ENCODE results near the gene SHANK1. TPM values are rescaled to one million over a fixed set of nuclear protein-coding genes. Genes with fewer than 3 reads are reported as not detected.

Gene SHANK1
- total and polyA plus RNA-seq, 3 experiments from 2014 or later = not detected

DNA sequence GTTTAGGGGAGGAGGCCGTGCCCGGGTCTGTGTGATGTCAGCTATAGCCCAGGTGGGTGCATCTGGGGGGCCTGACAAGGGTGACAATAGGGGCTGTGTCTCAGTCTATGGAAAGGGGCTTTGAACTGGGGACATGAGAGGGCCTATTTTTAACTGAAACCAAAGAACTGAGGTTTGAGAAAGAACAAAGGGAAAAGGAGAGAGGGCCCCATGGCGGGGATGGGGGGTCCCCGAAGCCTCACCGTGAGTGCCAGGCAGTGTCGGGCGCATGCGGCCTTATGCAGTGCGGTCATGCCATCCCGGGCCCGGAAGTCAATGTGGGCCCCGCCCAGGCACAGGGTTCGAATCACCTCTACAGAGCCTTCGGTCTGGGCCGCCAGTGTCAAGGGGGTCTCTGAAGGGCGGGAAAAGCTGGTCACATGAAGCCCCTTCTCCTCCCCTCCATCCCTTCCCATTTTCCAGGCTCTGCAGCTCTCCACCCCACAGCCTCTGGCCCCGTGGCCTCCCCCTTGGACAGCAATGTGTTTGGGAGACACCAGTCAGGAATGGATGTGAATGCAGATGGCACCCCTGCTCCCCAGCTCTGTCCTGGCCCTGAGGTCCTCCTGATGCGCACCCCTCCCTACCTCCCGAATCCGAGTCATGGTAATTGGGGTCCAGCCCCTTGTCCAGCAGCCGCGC is 5.9 kb downstream of the SHANK1 start:
- no peaks in the 10 kb centered on the region for H3K4me1 ChIP-seq (ENCODE audit: insufficient read depth, low read length)
- H3K27ac ChIP-seq (ENCODE audit: low read depth, low read length) = no peak overlapping the region
- H3K9me3 ChIP-seq (ENCODE audit: low read length) = no peaks in the 10 kb centered on the region
- Mint-ChIP-seq H3K4me1 (peaks cover 0 to 7% (median 5%) of the 10 kb centered on the region in 3 donors), H3K27me3 (peaks cover 29 to 71% of the 10 kb centered on the region in 2 donors), H3K36me3 (no peaks in the 10 kb centered on the region), H3K9me3 (peaks cover 0 to 8% (median 0%) of the 10 kb centered on the region in 5 donors), H3K27ac (no peak overlapping the region), H3K4me3 (no peak overlapping the region)
- peaks cover 7% of the 10 kb centered on the region for H3K27me3 ChIP-seq (ENCODE audit: insufficient read depth, low read length, poor library complexity, severe bottlenecking)
- peak in 1 of 5 donors; percentile 56 for DNase-seq
- ChIA-PET POLR2A (no interaction called here), CTCF (no interaction called here)
- H3K36me3 ChIP-seq (ENCODE audit: insufficient read depth, low read length) = no peaks in the 10 kb centered on the region
- no peak overlapping the region for H3K4me3 ChIP-seq (ENCODE audit: low read length)

GRCh38 chr19:50712833-50713232 is 6.8 kb downstream of the SHANK1 start:
- Mint-ChIP-seq H3K4me1 (peaks cover 0 to 7% (median 5%) of the 10 kb centered on the region in 3 donors), H3K27me3 (peaks cover 29 to 73% of the 10 kb centered on the region in 2 donors), H3K9me3 (peaks cover 0 to 8% (median 0%) of the 10 kb centered on the region in 5 donors), H3K4me3 (peak overlapping the region in 1 of 7 donors; percentile 11), H3K27ac (no peak overlapping the region), H3K36me3 (no peaks in the 10 kb centered on the region)
- H3K9me3 ChIP-seq (ENCODE audit: low read length) = no peaks in the 10 kb centered on the region
- no peak overlapping the region for H3K4me3 ChIP-seq (ENCODE audit: low read length)
- no peak for DNase-seq
- H3K27me3 ChIP-seq (ENCODE audit: insufficient read depth, low read length, poor library complexity, severe bottlenecking) = peaks cover 6% of the 10 kb centered on the region
- ChIA-PET POLR2A (no interaction called here), CTCF (no interaction called here)
- no peaks in the 10 kb centered on the region for H3K4me1 ChIP-seq (ENCODE audit: insufficient read depth, low read length)
- H3K27ac ChIP-seq (ENCODE audit: low read depth, low read length) = no peak overlapping the region
- no peaks in the 10 kb centered on the region for H3K36me3 ChIP-seq (ENCODE audit: insufficient read depth, low read length)

- peaks cover 0 to 4% (median 0%) of the 10 kb centered on the region in 3 donors for H3K4me1 Mint-ChIP-seq
- DNase-seq = no peak
- POLR2A ChIA-PET = no interaction called here
- H3K27me3 Mint-ChIP-seq = peaks cover 27 to 64% of the 10 kb centered on the region in 2 donors
- H3K36me3 Mint-ChIP-seq = no peaks in the 10 kb centered on the region
- H3K4me3 Mint-ChIP-seq = no peak overlapping the region
- Histone ChIP-seq H3K36me3 (ENCODE audit: insufficient read depth, low read length) (no peaks in the 10 kb centered on the region), H3K4me1 (ENCODE audit: insufficient read depth, low read length) (no peaks in the 10 kb centered on the region), H3K27me3 (ENCODE audit: insufficient read depth, low read length, poor library complexity, severe bottlenecking) (no peaks in the 10 kb centered on the region), H3K4me3 (ENCODE audit: low read length) (no peak overlapping the region), H3K27ac (ENCODE audit: low read depth, low read length) (no peak overlapping the region), H3K9me3 (ENCODE audit: low read length) (no peaks in the 10 kb centered on the region)
- H3K27ac Mint-ChIP-seq = no peak overlapping the region
- CTCF ChIA-PET = no interaction called here
- H3K9me3 Mint-ChIP-seq = peaks cover 0 to 8% (median 0%) of the 10 kb centered on the region in 5 donors
Observed at GRCh38 chr19:50711805-50712204, 7.8 kb downstream of the SHANK1 start.

- Mint-ChIP-seq H3K4me1 (peaks cover 0 to 4% (median 0%) of the 10 kb centered on the region in 3 donors), H3K4me3 (no peak overlapping the region), H3K36me3 (no peaks in the 10 kb centered on the region), H3K9me3 (peaks cover 0 to 8% (median 0%) of the 10 kb centered on the region in 5 donors), H3K27me3 (peaks cover 25 to 63% of the 10 kb centered on the region in 2 donors), H3K27ac (no peak overlapping the region)
- ChIA-PET CTCF (no interaction called here), POLR2A (no interaction called here)
- no peak overlapping the region for H3K4me3 ChIP-seq (ENCODE audit: low read length)
- no peaks in the 10 kb centered on the region for H3K4me1 ChIP-seq (ENCODE audit: insufficient read depth, low read length)
- H3K27me3 ChIP-seq (ENCODE audit: insufficient read depth, low read length, poor library complexity, severe bottlenecking) = no peaks in the 10 kb centered on the region
- no peaks in the 10 kb centered on the region for H3K36me3 ChIP-seq (ENCODE audit: insufficient read depth, low read length)
- no peaks in the 10 kb centered on the region for H3K9me3 ChIP-seq (ENCODE audit: low read length)
- no peak overlapping the region for H3K27ac ChIP-seq (ENCODE audit: low read depth, low read length)
- no peak for DNase-seq
Observed at GRCh38 chr19:50711196-50711595, 8.4 kb downstream of the SHANK1 start.

GRCh38 chr19:50710612-50711011 is 9.0 kb downstream of the SHANK1 start:
- Histone ChIP-seq H3K27ac (ENCODE audit: low read depth, low read length) (no peak overlapping the region), H3K27me3 (ENCODE audit: insufficient read depth, low read length, poor library complexity, severe bottlenecking) (no peaks in the 10 kb centered on the region), H3K4me1 (ENCODE audit: insufficient read depth, low read length) (no peaks in the 10 kb centered on the region), H3K4me3 (ENCODE audit: low read length) (no peak overlapping the region), H3K36me3 (ENCODE audit: insufficient read depth, low read length) (no peaks in the 10 kb centered on the region), H3K9me3 (ENCODE audit: low read length) (no peaks in the 10 kb centered on the region)
- H3K9me3 Mint-ChIP-seq = peaks cover 0 to 7% (median 0%) of the 10 kb centered on the region in 5 donors
- POLR2A ChIA-PET = no interaction called here
- no peak for DNase-seq
- peaks cover 0 to 4% (median 0%) of the 10 kb centered on the region in 3 donors for H3K4me1 Mint-ChIP-seq
- no peaks in the 10 kb centered on the region for H3K36me3 Mint-ChIP-seq
- H3K27ac Mint-ChIP-seq = no peak overlapping the region
- peaks cover 21 to 59% of the 10 kb centered on the region in 2 donors for H3K27me3 Mint-ChIP-seq
- CTCF ChIA-PET = no interaction called here
- H3K4me3 Mint-ChIP-seq = no peak overlapping the region

GRCh38 chr19:50710094-50710493 is 9.5 kb downstream of the SHANK1 start:
- no peak overlapping the region for H3K27ac Mint-ChIP-seq
- POLR2A ChIA-PET = no interaction called here
- CTCF ChIA-PET = no interaction called here

DNA sequence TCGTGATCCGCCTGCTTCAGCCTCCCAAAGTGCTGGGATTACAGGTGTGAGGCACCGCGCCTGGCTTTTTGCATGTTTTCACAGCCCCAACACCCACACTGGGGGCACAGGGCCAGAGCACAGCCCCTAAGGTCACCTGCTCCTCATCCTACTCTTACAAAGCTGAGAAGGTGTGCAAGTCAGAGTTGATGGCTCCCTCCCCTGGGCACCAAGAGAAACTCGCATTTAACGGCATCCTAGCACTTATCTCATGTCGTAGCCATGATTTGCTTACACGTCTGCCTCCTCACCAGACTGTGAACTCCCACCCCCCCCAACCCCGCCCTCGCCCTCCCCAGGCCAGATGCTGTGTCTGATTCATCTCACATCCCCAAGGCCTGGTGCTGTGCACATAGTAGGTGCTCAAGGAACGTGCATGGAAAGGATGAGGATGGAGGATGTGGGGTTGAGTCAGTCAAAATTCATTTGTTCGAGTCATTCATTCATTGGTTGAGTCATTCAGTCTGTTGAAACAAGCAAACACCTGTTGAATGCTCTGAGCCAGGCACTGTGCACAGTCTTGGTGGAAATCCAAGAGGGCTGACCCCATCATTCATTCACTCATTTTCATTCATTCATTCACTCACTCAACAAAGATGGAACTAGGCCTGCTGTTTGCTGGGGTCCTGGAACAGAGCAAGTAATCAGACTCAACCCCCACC is 11.3 kb downstream of the SHANK1 start:
- H3K36me3 Mint-ChIP-seq = no peaks in the 10 kb centered on the region
- Histone ChIP-seq H3K36me3 (ENCODE audit: insufficient read depth, low read length) (no peaks in the 10 kb centered on the region), H3K27me3 (ENCODE audit: insufficient read depth, low read length, poor library complexity, severe bottlenecking) (peaks cover 5% of the 10 kb centered on the region), H3K4me3 (ENCODE audit: low read length) (no peak overlapping the region), H3K4me1 (ENCODE audit: insufficient read depth, low read length) (no peaks in the 10 kb centered on the region), H3K27ac (ENCODE audit: low read depth, low read length) (no peak overlapping the region), H3K9me3 (ENCODE audit: low read length) (no peaks in the 10 kb centered on the region)
- H3K9me3 Mint-ChIP-seq = peaks cover 0 to 5% (median 0%) of the 10 kb centered on the region in 5 donors
- H3K27me3 Mint-ChIP-seq = peaks cover 17 to 52% of the 10 kb centered on the region in 2 donors
- no peak overlapping the region for H3K4me3 Mint-ChIP-seq
- ChIA-PET POLR2A (no interaction called here), CTCF (no interaction called here)
- H3K4me1 Mint-ChIP-seq = peaks cover 0 to 4% (median 0%) of the 10 kb centered on the region in 3 donors
- no peak for DNase-seq
- H3K27ac Mint-ChIP-seq = no peak overlapping the region

More at GRCh38 chr19:50710094-50710493, 9.5 kb downstream of the SHANK1 start:
- Mint-ChIP-seq H3K4me3 (no peak overlapping the region), H3K27me3 (peaks cover 23 to 58% of the 10 kb centered on the region in 2 donors), H3K9me3 (peaks cover 0 to 7% (median 0%) of the 10 kb centered on the region in 5 donors), H3K36me3 (no peaks in the 10 kb centered on the region), H3K4me1 (peaks cover 0 to 4% (median 0%) of the 10 kb centered on the region in 3 donors)
- DNase-seq = no peak
- Histone ChIP-seq H3K9me3 (ENCODE audit: low read length) (no peaks in the 10 kb centered on the region), H3K4me1 (ENCODE audit: insufficient read depth, low read length) (no peaks in the 10 kb centered on the region), H3K27me3 (ENCODE audit: insufficient read depth, low read length, poor library complexity, severe bottlenecking) (no peaks in the 10 kb centered on the region), H3K27ac (ENCODE audit: low read depth, low read length) (no peak overlapping the region), H3K4me3 (ENCODE audit: low read length) (no peak overlapping the region), H3K36me3 (ENCODE audit: insufficient read depth, low read length) (no peaks in the 10 kb centered on the region)

GRCh38 chr19:50706387-50706786 is 13.2 kb downstream of the SHANK1 start:
- no peaks in the 10 kb centered on the region for H3K9me3 ChIP-seq (ENCODE audit: low read length)
- no peaks in the 10 kb centered on the region for H3K4me1 ChIP-seq (ENCODE audit: insufficient read depth, low read length)
- peaks cover 0 to 5% (median 0%) of the 10 kb centered on the region in 5 donors for H3K9me3 Mint-ChIP-seq
- POLR2A ChIA-PET = no interaction called here
- peaks cover 5% of the 10 kb centered on the region for H3K27me3 ChIP-seq (ENCODE audit: insufficient read depth, low read length, poor library complexity, severe bottlenecking)
- no peak overlapping the region for H3K4me3 Mint-ChIP-seq
- CTCF ChIA-PET = no interaction called here
- H3K27me3 Mint-ChIP-seq = peaks cover 16 to 44% of the 10 kb centered on the region in 2 donors
- H3K36me3 Mint-ChIP-seq = no peaks in the 10 kb centered on the region
- no peaks in the 10 kb centered on the region for H3K4me1 Mint-ChIP-seq
- no peak overlapping the region for H3K4me3 ChIP-seq (ENCODE audit: low read length)
- no peak for DNase-seq
- no peak overlapping the region for H3K27ac ChIP-seq (ENCODE audit: low read depth, low read length)
- no peaks in the 10 kb centered on the region for H3K36me3 ChIP-seq (ENCODE audit: insufficient read depth, low read length)
- no peak overlapping the region for H3K27ac Mint-ChIP-seq

All from CD8-positive, alpha-beta memory T cell (primary cell).